GM18499 (cell line): ENCODE results near the gene RANBP17.

Experiments
- ATAC-seq: cut with Tn5 transposase; IDR thresholded peaks from one replicate; pipeline ENCODE4 v1.9.1; 2021; ENCODE audit warnings: moderate number of reproducible peaks; ENCODE audit not compliant: insufficient read depth, unreplicated experiment

The RANBP17 gene

DNA sequence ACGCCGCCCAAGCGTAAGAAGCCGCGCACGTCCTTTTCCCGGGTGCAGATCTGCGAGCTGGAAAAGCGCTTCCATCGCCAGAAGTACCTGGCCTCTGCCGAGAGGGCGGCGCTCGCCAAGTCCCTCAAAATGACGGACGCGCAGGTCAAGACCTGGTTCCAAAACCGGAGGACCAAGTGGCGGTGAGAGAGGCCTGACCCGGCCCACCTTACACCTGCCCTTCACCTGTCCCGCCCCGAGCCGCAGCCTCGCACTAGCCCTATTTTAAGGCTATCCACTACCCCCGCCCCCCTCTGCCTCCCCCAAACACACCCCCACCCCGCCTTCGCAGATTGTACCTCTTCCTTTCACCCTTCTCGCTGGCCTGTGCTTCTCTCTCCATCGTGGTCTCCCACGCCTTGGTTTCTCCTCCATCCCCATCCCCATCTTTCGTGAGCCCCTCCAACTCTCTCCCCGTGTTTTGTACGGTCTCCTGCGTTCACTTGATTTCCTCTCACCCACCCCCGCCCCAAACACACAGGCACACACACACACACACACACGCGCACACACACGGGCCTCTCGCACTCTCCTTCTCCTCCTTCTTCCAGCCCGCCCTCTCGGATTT lies 448.5 kb downstream of the RANBP17 start:
- ATAC-seq, result no peak

DNA sequence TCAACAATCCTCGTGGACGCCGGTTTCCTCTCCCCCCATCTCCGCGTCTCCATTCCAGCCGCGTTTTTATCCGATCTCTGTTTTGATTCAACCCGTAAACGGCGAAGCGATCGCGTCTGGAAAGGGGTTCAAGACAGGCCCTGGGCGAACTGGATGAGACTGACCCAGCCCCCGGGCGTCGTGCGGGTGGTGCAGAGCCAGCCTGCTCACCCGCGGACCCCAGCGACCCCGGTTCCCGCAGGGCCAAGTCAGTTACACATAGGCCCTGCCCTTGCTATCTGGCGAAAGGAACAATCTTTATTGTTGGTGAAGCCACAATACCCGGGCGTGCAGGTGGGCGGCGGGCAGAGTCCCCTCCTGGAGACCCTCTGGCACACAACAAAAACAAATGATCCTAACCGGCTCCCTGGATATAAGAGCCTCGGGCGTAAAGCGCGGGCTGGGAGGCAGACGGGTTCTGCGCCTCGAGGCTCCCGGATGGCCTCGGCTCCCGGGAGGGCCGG lies 449.1 kb downstream of the RANBP17 start:
- ATAC-seq, result no peak

DNA sequence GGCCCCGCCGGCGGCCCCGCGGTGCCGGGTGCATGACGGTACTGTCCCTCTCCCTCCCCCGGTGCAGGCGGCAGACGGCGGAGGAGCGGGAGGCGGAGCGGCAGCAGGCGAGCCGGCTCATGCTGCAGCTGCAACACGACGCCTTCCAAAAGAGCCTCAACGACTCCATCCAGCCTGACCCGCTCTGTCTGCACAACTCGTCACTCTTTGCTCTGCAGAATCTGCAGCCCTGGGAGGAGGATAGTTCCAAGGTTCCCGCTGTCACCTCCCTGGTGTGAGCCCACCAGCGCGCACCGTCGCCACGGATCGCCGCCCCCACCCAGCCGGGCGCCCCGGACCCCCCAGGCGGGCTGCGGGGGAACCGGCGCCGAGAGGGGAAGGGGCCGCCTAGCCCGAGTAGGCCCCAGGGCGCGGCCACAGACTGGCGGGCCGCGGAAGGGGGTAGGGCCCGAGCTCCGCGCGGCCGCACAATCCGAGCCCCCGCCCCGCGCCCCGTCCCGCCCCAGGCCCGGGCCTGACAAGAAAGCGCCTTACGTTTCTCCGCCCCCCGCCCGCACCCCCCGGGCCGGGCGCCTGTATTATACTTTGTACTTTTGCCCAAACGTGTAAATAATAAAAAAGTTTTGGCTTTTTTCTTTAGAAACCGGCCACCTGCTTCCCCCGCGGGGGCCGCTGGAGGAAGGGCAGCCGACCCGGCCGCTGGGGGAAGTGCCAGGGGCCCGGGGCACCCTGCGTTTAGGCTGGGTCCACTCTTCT lies 449.7 kb downstream of the RANBP17 start:
- ATAC-seq, result no peak

DNA sequence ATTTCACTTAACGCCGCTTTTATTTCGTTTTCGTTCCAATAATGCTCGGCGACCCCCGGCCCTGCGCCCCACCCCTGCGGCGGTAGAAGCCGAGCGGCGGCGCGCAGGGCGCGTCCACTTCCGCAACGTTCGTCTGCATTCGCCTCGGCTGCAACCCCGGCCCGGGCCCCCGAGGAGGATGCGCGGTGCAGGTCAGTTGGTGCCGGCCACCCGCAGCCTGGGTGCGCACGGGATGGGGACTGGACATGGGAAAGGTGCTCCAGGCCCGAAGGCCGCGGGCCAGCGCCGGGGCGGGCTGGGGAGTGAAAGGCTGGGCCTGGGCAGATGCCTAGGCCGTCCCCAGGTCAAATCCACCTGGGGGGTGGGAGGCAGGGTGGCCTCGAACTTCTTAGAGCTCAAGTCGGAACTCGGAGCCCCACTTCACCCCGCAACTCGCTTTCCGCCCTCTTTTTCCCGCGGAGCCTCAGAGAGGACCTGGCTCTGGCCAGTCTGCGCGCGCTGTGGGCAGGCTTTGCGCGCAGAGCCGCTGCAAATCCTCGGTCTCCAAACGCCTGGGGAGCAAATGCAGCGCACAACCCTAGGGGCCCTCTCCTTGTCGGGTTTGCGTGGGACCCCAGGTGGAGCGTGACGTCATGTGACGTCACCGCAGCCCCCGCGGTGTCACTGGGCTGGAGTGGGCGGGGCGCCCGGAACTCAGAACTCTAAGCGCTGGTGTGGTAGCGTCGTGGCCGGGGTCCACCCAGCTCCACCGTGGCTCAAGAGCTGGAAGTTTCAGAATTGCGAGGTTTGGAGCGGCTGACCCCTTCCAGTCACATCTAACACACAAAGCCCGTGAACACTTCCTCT lies 450.5 kb downstream of the RANBP17 start:
- no peak for ATAC-seq

DNA sequence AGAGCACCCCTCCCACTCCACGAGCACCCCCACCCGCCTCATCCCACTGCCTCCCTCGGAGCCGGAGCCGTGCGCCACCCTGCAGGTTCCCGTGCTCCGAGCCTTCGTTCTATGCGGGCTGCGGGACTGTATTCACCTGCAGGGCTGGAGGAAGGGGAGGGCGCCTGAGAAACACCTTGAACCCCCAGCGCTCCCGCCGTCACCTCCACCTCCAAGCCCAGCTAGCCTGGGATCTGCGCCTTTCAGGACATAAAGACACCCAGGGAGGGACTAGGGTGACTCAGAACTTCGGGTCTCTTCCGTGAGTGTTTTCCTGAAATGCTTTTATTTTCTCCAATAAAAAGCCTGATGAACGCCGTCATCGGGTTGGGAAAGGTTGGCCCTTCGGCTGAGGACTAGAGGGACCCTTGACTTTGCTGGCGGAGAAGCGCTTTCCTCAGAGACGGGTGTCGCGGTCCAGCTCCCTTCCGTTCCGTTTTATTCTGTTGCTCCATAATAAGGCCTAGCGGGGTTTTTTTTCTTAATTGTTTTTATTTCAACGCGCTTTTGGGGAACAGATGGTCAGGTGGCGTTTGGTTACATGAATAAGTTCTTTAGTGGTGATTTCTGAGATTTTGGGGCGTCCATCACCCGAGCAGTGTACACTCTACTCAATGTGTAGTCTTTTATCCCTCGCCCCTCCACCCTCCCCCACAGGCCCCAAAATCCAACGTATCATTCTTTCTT lies 451.8 kb downstream of the RANBP17 start:
- ATAC-seq, result no peak

DNA sequence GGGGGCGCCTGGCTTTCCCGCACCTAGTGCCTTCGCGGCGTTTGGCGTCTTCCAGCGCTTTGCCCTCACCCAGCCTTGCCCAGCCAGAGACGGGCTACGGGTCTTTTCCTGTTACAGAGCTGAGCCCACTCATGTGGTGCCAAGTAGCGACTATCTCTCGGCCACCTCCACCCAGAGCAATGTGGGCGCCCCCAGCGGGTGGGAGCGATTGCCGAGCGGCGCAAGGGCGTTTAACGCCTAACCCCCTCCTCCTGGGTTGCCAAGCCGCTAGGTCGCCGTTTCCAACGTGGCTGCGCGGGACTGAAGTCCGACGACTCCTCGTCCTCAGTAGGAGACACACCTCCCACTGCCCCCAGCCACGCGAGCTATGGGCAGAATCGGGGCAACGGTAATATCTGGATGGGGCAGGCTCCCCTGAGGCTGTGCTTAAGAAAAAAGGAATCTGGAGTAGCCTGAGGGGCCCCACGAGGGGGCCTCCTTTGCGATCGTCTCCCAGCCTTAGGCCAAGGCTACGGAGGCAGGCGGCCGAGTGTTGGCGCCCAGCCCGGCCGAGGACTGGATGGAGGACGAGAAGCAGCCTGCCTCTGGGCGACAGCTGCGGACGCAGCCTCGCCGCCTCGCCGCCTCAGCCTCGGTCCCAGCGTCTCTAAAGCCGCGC lies 453.0 kb downstream of the RANBP17 start:
- no peak for ATAC-seq

DNA sequence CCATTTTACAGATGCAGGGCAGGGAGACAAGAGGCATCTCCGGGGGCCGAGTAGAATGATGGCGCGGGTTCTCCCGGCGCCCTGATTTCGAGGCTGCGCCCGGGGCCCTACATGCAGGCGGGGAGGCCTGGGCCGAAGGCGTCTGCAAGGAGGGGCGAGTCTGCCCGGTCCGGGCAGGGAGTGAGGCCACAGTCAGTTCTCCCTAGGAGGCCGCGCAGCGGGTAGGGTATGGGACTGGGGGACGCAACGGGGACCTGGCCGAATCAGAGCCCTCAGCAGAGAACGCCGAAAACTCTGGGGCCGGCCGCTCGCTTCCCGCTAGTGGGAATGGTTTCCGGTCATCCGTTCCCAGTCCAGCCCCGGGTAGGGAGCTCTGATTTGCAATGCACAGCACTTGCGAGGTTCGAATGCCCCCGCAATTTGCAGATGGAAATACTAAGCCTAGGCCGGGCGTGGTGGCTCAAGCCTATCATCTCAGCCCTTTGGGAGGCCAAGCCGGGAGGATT lies 453.6 kb downstream of the RANBP17 start:
- no peak for ATAC-seq

DNA sequence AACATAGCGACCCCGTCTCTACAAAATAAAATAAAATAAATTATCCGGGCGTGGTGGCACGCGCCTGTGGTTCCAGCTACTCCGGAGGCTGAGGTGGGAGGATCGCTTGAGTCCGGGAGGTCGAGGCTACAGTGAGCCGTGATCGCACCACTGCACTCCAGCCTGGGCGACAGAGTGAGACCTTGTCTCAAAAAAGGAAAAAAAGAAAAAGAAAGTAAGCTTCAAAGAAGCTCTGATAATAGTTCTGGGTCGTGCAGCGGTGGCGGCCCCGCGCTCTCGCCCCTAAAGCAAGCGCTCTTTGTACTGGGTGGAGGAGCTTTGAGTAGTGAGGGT lies 454.1 kb downstream of the RANBP17 start:
- no peak for ATAC-seq

DNA sequence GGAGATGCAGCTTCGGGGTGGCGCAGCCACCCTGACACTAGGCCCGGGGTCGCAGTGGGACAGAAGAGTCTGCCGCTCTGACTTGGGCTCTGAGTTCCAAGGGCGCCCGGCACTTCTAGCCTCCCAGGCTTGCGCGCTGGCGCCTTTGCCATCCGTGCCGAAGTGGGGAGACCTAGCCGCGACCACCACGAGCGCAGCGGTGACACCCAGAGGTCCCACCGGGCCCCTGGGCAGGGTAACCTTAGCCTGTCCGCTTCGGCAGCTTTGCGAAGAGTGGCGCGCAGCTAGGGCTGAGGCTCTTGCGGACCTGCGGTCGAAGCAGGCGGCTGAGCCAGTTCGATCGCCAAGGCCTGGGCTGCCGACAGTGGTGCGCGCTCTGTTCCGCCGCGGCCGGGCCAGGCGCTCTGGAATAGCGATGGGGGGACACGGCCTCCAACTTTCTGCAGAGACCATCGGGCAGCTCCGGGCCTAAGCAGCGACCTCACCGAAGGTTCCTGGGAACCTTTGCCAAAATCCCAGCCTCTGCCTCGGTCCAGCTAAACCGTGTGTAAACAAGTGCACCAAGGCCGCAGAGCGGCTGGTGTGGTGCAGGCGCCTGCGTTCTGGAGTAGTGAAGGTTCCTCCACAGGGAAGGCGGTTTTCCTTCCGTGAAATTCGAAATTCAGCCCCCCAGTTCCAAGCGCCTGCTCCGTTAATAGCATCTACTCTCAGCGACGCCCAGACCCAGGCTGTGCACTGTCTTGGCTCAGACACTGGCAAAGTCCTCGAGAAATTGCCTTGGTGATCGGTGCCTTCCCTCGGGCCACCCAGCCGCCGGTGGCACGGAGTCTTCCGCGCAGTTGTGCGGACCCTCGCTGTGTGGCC lies 454.7 kb downstream of the RANBP17 start:
- ATAC-seq, result no peak

DNA sequence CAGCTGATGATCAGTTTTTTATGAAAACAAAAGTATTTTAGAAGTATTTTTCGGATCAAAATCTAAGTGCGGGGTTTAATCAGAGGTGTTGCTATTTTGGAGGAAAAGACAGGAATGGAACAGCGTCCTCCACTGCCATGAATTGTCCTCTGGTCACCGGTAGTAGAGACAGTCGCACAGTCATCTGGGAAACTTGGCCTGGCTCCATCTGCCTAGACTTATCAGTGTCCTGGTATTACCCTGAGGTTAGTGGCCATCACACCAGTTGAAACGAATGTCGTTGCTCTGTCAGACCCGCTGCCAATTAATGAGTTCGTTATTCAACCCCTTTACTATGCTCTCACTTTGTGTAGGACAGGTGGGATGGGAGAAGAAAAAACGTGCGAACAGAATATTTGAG lies 455.4 kb downstream of the RANBP17 start:
- no peak for ATAC-seq

DNA sequence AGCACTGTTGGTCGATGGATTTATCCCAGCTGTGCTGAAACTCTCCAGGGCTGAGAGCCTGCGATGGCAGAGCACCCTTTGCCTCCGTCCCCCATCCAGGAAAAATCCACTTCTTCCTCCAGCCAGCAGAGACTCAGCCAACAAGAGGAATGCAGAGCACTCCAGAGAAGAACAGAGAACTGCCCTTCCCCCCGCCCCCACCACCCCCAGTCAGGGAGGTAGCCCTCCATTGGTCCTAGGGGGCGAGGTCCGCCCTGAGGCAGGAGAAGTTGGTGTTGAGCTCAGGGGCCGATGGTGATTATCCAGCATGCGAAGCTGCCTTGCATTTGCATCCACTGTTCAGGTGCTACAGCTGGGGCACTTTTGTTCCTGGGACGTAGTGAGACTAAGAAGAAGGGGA lies 456.2 kb downstream of the RANBP17 start:
- no peak for ATAC-seq

DNA sequence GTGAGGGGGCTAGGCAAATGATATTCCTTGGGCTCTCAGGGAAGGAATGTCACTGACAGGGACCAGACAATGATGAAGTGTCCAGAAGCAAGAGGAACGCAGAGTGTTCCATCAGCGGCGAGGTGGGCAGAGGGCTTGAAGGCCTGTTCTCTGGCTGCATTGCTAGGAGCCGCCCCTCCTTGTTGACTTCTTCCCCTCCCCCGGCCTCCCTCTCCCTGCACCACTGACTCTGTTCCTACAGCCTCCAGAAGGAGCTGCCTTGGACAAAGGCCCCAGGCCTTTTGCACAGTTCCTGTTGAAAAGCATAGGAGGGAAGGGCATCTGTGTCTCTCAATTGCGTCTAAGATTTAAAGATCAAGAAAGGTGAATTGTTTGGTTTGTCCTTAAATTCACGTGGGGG lies 459.6 kb downstream of the RANBP17 start:
- no peak for ATAC-seq

DNA sequence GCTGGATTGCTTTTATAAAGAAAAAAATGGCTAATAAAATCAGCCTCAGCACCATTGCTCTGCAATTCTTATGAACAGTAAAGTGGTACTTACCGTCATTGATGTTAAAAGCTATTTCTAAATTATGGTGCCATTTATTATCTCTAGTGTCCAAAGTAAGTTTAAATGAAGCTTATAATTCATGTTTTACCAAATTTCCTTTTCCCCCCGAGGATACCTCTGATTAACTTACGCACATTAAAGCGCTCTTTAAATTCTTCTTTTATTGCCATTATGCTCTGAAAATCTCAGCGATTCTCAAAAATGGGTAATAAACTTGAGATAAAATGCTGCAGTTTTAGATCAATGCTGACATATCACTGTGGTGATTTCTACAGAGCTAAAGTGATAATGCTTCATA lies 460.7 kb downstream of the RANBP17 start:
- no peak for ATAC-seq

DNA sequence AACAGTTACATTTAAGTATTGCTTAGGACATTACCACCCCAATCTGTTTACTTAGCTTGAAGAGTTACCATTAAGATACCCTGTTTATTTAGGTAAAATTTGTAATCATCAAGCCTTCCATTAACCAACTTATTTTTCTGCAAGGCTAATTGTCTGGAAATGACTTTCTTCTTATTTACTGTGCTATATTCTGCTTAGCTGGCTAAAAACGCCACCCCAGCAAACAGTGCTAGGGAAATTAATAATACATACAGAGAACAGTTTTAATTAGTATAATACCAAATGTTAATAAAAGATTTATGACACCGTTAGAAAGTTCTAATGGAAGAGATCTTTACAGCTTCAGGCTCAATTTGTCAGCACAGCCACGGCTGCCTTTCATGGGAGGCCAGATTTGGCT lies 461.2 kb downstream of the RANBP17 start:
- ATAC-seq, result no peak

DNA sequence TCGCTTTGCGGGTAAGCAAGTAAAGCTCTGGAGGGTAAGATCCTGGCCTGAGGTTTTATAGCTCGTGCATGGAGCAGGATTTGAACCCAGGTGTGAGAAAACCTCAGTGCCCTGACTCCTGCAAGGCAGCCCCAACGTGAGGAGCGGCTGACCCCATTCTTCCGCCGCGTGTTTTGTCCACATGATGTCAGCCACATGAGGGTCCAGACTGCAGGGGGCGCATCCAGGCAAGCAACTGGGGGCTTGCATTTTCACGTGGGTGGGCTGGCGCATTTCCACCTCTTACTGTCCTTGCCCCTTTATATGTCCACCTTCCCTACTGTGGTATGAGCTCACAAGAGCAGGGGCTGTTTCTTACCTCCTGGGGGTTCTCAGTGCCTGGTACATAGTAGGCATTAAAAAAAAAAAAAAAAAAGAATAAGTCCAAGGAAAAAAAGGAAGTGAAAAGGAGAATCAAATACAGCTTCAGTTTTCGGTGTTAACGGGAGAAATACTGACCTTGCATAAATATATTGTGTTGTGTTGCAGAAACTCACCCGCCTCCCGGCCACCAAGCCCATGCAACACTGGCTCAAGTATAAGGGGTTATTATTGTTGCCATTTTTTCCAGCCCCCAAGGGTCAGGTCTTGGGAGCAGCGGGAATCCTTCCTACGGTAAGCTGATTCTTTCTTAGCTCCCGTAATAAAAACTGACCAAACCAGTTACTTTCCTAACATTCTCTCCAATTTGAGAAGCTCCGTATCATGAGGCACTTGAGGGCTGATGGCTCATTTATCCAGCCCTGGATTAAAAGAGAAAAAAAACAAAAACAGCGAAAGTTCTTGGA lies 462.2 kb downstream of the RANBP17 start:
- no peak for ATAC-seq

DNA sequence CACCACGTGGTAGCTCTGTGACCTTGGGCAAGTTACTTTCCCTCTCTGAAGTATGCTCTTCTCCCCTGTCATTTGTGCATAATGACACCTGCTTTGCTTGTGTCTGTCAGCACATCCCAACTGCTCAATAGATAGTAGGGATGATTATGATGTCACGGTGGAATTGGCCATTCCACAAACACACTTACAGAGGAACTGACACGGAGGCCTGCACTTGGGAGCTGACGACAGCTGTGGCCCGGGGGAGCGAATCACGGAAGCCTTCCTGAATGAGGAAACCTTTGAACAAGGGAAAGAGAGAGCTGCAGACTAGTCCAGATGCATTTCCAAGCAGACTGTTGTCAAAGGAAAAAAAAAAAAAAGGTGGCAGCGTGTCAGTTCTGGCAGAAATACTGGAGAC lies 468.2 kb downstream of the RANBP17 start:
- ATAC-seq, result no peak

DNA sequence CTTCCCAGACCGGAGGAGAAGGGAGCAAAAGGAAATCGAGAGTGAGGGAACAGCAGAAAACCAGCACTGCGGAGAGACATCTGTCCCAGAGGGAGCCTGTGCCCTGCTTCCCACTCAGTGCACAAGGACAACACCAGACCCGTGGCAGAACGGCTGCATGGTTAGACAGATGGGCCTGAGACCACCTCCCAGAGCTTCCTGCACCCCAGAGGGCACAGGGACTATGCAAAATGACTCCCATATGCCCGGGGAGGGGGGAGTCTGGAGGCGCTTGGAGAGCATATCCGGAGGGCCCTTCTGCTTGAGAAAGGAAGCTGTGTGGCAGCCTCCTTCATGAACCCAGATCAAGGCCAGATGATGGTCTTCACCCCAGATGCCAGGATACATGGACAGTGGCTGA lies 473.8 kb downstream of the RANBP17 start:
- no peak for ATAC-seq

DNA sequence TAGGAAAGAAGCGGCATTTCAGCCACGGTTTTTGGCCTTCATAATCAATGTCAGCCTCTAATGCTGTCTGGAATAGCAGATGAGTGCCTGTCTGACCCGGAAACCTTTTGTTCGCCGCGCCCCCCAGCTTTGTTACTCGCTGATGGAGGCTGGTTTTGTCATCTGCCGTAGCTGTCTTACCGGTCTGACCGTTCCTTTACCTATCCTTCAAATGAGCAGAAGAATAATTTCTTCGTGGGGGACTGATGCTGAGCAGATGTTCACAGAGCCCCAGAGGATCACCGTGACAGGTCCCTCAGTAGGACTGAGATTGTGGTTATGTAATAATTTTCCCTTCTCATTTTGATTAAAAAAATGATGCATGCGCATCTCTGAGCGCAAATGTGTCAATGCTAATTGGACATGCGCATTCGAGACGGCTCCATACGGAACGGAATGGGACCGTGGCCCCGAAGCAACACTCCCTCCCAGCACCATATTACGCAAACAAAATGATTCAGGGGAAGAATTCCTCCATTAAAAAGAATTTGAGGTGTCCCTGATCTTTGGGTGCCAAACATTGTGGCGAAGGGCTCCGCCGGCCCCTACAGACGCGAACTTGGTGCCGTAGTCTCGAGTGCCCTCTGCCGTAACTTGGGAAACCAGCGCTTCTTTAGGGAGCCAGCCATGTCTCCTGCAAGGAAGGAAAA lies 474.8 kb downstream of the RANBP17 start:
- no peak for ATAC-seq
